Uterus (tissue), 2 donors: Measurements from ENCODE around the gene VN1R5.

Experiments
- CTCF ChIP-seq, 4 experiments: fragments of 200-600 bp in 2 of 4; fragments of 450-650 bp in 2 of 4; sonication (generic) in 2 of 4; IDR thresholded peaks; one replicate each; pipeline ENCODE4 v1.5.1; 2016 to 2019; ENCODE audit warnings: antibody characterized with exemption in 4 of 4, mild to moderate bottlenecking in 2 of 4, moderate library complexity in 1 of 4
- POLR2A ChIP-seq, 2 donors: fragments of 450-650 bp; IDR thresholded peaks; one replicate each; pipeline ENCODE4 v1.6.1; 2016; ENCODE audit warnings: antibody characterized with exemption in 2 of 2, mild to moderate bottlenecking in 1 of 2, moderate library complexity in 1 of 2

- TF ChIP-seq CTCF (IDR thresholded peaks at IDR 0.05) (no peak), POLR2A (IDR thresholded peaks at IDR 0.05) (no peak)
These were observed 41.6 kb downstream of the VN1R5 start for GRCh38 chr1:247297263-247298123.
